Keratinocyte (primary cell): Measurements from ENCODE around the gene TIPRL. TPM values are rescaled to one million over a fixed set of nuclear protein-coding genes. Genes with fewer than 3 reads are reported as not detected.
"Not testable (repeated sequence)": the region's sequence is repeated elsewhere in the genome, so short reads cannot be mapped to it uniquely, and the experiment has no call there.

Source experiments
- DNase-seq: peaks from one replicate; pipeline ENCODE4 v3.0.0-alpha.2; 2011; ENCODE audit warnings: low read depth, missing footprints, low spot score
- FAIRE-seq: peaks from 2 replicates; lab custom pipeline; 2011; peaks lifted over from hg19 to GRCh38; lab: Jason Lieb, UNC
- H2AFZ ChIP-seq: 2 replicates; pipeline ENCODE4 v1.6.0; 2012; ENCODE audit warnings: low read length, control low read depth, inconsistent platforms; ENCODE audit not compliant: control insufficient read depth
- H3K27ac ChIP-seq: 2 replicates; pipeline ENCODE4 v1.5.1; 2011; ENCODE audit warnings: low read length; ENCODE audit not compliant: control insufficient read depth, insufficient read depth
- H3K27me3 ChIP-seq: 3 replicates; pipeline ENCODE4 v1.6.0; 2011; ENCODE audit warnings: low read length; ENCODE audit not compliant: control insufficient read depth, insufficient read depth; ENCODE audit errors: extremely low read depth
- H3K36me3 ChIP-seq, 2 experiments: 2 replicates in 1 of 2; 3 replicates in 1 of 2; pipeline ENCODE4 v1.5.1; 2011; ENCODE audit warnings: low read length in 2 of 2, mild to moderate bottlenecking in 1 of 2; ENCODE audit not compliant: control insufficient read depth in 2 of 2, insufficient read depth in 2 of 2; ENCODE audit errors: extremely low read depth in 1 of 2
- H3K4me1 ChIP-seq: 3 replicates; pipeline ENCODE4 v1.5.1; 2011; ENCODE audit warnings: low read length; ENCODE audit not compliant: control insufficient read depth, insufficient read depth; ENCODE audit errors: extremely low read depth
- H3K4me2 ChIP-seq: 3 replicates; pipeline ENCODE4 v1.6.0; 2011; ENCODE audit warnings: low read depth, low read length; ENCODE audit not compliant: control insufficient read depth, insufficient read depth; ENCODE audit errors: extremely low read depth
- H3K4me3 ChIP-seq, 3 experiments: fragments of 200-600 bp in 1 of 3; sonication (generic) in 1 of 3; 2 replicates in 2 of 3; 3 replicates in 1 of 3; pipeline ENCODE4 v1.5.1; 2011 to 2016; ENCODE audit warnings: low read length in 3 of 3, mild to moderate bottlenecking in 3 of 3, control low read depth in 2 of 3, inconsistent platforms in 1 of 3, low read depth in 1 of 3, mixed read lengths in 1 of 3, mixed run types in 1 of 3, moderate library complexity in 1 of 3; ENCODE audit not compliant: control insufficient read depth in 2 of 3, insufficient read depth in 2 of 3; ENCODE audit errors: extremely low read depth in 1 of 3
- H3K79me2 ChIP-seq: 2 replicates; pipeline ENCODE4 v1.6.0; 2012; ENCODE audit warnings: low read length; ENCODE audit not compliant: control insufficient read depth, insufficient read depth
- H3K9ac ChIP-seq: 3 replicates; pipeline ENCODE4 v1.6.0; 2011; ENCODE audit warnings: low read length; ENCODE audit not compliant: control insufficient read depth, insufficient read depth; ENCODE audit errors: extremely low read depth
- H3K9me1 ChIP-seq: 3 replicates; pipeline ENCODE4 v1.6.0; 2011; ENCODE audit warnings: low read length; ENCODE audit not compliant: control insufficient read depth, insufficient read depth; ENCODE audit errors: extremely low read depth
- H3K9me3 ChIP-seq: 2 replicates; pipeline ENCODE4 v1.5.1; 2012; ENCODE audit warnings: low read depth, low read length; ENCODE audit not compliant: control insufficient read depth
- H4K20me1 ChIP-seq: 3 replicates; pipeline ENCODE4 v1.6.0; 2011; ENCODE audit warnings: low read length; ENCODE audit not compliant: control insufficient read depth, insufficient read depth; ENCODE audit errors: extremely low read depth
- EZH2 ChIP-seq: IDR thresholded peaks from one replicate; pipeline ENCODE4 v1.6.1; 2012; ENCODE audit warnings: inconsistent platforms, mild to moderate bottlenecking, low read length, moderate library complexity
- dilution Hi-C: fragments of 300-500 bp; cut with MboI; formaldehyde crosslinking; loops from one replicate; pipeline ENCODE4 v1.7.0; 2020; ENCODE audit warnings: low sequenced_read_pairs; ENCODE audit not compliant: extremely low pct_ligation_motif_present
- polyA plus RNA-seq, 5 experiments: library from polyadenylated mRNA; depleted of rRNA in 3 of 5; stranded (reverse) in 3 of 5; stranded (forward) in 1 of 5; unstranded in 1 of 5; fragments of >200 nt; gene quantifications; 1 replicate in 1 of 5; 2 replicates in 3 of 5; 3 replicates in 1 of 5; pipeline versions ENCODE4 v1.2.1 to v1.2.3, GENCODE V29; 2011 to 2012; ENCODE audit warnings: missing spikeins in 2 of 5, low read depth in 1 of 5, low replicate concordance in 1 of 5
- TF ChIP-seq, protein P1 (sequence below), 3 experiments: IDR thresholded peaks in 1 of 3; conservative IDR thresholded peaks in 1 of 3; optimal IDR thresholded peaks in 1 of 3; 2 replicates in 2 of 3; 3 replicates in 1 of 3; pipeline versions ENCODE3 to v1.5.1; 2011; ENCODE audit warnings: low read length in 3 of 3, mild to moderate bottlenecking in 3 of 3, moderate library complexity in 2 of 3, control low read depth in 1 of 3, inconsistent platforms in 1 of 3; ENCODE audit not compliant: insufficient read depth in 2 of 3; ENCODE audit errors: extremely low read depth in 1 of 3

Gene TIPRL
- polyA plus RNA-seq, 1 donor (not counting 4 experiments of a cell fraction or from before 2014, with no cell fraction given): 62.5 TPM

DNA sequence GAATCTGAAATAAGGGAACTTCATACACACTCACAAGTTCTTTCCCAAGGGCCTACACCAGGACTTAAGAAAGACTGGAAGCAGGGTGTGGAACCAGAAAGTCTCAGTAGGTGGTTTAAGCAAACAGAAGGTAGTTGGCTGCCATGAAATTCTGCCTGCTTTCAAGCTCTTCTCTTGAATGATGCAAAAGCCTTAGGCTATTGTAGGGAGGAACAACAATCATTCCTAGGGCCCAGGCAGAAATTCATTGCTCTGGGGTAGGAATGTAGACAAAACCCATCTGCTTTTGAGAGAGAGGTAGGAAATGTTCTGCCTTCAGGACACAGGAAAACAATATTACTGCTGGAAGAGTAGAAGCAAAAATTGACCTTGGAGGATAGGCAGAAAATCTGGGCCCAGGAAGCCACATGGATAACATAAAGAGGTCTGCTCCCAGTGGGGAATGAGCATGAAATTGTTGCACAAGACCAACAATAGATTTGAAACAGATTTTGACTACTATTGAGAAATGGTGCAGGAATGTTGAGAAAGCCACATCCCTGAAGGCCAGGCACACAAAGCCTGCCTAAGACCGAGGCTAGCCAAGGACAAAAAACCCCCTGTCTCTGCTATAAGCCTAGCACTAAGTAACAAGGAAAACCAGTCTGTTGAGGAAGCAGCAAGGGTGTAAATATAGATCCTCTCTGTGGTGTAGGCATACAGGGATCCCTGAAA lies 24.3 kb downstream of the TIPRL start:
- H3K4me2 ChIP-seq: no peak overlapping the region
- no peak overlapping the region for H3K9ac ChIP-seq
- H3K79me2 ChIP-seq: no peaks in the 10 kb centered on the region
- H2AFZ ChIP-seq: no peak overlapping the region
- H3K9me3 ChIP-seq: no peaks in the 10 kb centered on the region
- peak; percentile 5 for FAIRE-seq
- dilution Hi-C loops: no loop called here
- H3K27ac ChIP-seq: no peak overlapping the region
- no peak overlapping the region for H3K4me3 ChIP-seq
- DNase-seq: no peak
- TF ChIP-seq, protein P1, sequence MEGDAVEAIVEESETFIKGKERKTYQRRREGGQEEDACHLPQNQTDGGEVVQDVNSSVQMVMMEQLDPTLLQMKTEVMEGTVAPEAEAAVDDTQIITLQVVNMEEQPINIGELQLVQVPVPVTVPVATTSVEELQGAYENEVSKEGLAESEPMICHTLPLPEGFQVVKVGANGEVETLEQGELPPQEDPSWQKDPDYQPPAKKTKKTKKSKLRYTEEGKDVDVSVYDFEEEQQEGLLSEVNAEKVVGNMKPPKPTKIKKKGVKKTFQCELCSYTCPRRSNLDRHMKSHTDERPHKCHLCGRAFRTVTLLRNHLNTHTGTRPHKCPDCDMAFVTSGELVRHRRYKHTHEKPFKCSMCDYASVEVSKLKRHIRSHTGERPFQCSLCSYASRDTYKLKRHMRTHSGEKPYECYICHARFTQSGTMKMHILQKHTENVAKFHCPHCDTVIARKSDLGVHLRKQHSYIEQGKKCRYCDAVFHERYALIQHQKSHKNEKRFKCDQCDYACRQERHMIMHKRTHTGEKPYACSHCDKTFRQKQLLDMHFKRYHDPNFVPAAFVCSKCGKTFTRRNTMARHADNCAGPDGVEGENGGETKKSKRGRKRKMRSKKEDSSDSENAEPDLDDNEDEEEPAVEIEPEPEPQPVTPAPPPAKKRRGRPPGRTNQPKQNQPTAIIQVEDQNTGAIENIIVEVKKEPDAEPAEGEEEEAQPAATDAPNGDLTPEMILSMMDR (optimal IDR thresholded peaks at IDR 0.05 in 1 of 3, IDR thresholded peaks at IDR 0.05 in 1 of 3, conservative IDR thresholded peaks at IDR 0.05 in 1 of 3; ENCODE audit: extremely low read depth in 1 of 3, insufficient read depth in 2 of 3, low read length in 3 of 3): no peak
- no peak for TF ChIP-seq EZH2
- no peaks in the 10 kb centered on the region for H3K9me1 ChIP-seq
- H3K36me3 ChIP-seq: peaks cover 0 to 3% of the 10 kb centered on the region in 2 experiments
- H3K4me1 ChIP-seq: no peaks in the 10 kb centered on the region
- H4K20me1 ChIP-seq: no peaks in the 10 kb centered on the region
- no peaks in the 10 kb centered on the region for H3K27me3 ChIP-seq

DNA sequence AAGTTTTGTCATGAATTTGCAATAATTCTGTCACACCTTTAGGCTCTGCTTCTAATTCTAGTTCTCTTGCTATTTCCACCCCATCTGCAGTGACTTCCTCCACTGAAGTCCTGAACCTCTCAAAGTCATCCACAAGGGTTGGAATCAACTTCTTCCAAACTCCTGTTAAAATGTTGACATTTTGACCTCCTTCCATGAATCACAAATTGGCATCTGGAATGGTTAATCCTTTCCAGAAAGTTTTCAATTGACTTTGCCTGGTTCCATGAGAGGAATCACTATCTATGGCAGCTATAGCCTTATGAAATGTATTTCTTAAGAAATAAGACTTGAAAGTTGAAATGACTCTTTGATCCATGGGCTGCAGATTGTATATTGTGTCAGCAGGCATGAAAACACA lies 27.3 kb downstream of the TIPRL start:
- no peak overlapping the region for H3K4me2 ChIP-seq
- dilution Hi-C loops: no loop called here
- H3K4me1 ChIP-seq: no peaks in the 10 kb centered on the region
- no peak for FAIRE-seq
- no peak for TF ChIP-seq EZH2
- TF ChIP-seq, protein P1 (optimal IDR thresholded peaks at IDR 0.05 in 1 of 3, IDR thresholded peaks at IDR 0.05 in 1 of 3, conservative IDR thresholded peaks at IDR 0.05 in 1 of 3; ENCODE audit: extremely low read depth in 1 of 3, insufficient read depth in 2 of 3, low read length in 3 of 3): no peak
- no peaks in the 10 kb centered on the region for H4K20me1 ChIP-seq
- no peak overlapping the region for H3K9ac ChIP-seq
- H3K27ac ChIP-seq: no peak overlapping the region
- H3K79me2 ChIP-seq: no peaks in the 10 kb centered on the region
- H3K36me3 ChIP-seq: peaks cover 0 to 3% of the 10 kb centered on the region in 2 experiments
- no peaks in the 10 kb centered on the region for H3K27me3 ChIP-seq
- no peak for DNase-seq
- H2AFZ ChIP-seq: no peak overlapping the region
- H3K9me3 ChIP-seq: no peaks in the 10 kb centered on the region
- H3K4me3 ChIP-seq: no peak overlapping the region
- no peaks in the 10 kb centered on the region for H3K9me1 ChIP-seq

DNA sequence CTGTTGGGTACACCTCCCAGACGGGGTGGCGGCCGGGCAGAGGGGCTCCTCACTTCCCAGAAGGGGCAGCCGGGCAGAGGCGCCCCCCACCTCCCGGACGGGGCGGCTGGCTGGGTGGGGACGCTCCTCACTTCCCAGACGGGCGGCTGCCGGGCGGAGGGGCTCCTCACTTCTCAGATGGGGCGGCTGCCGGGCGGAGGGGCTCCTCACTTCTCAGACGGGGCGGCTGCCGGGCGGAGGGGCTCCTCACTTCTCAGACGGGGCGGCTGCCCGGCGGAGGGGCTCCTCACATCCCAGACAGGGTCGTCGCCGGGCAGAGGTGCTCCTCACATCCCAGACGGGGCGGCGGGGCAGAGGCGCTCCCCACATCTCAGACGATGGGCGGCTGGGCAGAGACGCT lies 28.9 kb downstream of the TIPRL start:
- H3K27me3 ChIP-seq, H3K36me3 ChIP-seq, H2AFZ ChIP-seq, H3K4me2 ChIP-seq, H3K4me3 ChIP-seq, FAIRE-seq, H4K20me1 ChIP-seq, DNase-seq, dilution Hi-C loops, H3K27ac ChIP-seq, H3K79me2 ChIP-seq, H3K4me1 ChIP-seq, H3K9ac ChIP-seq, H3K9me3 ChIP-seq, H3K9me1 ChIP-seq: not testable (repeated sequence)
